Neural cell (in vitro differentiated cells): ENCODE measurements around the gene ST6GALNAC3. TPM values are rescaled to one million over a fixed set of nuclear protein-coding genes. Genes with fewer than 3 reads are reported as not detected.

Experiments
- H2AFZ ChIP-seq: fragments of 200-600, 300-800 bp; sonication (generic), shearing (Covaris generic); 2 replicates; pipeline ENCODE4 v1.6.0; 2014; ENCODE audit warnings: low read depth, mild to moderate bottlenecking, antibody characterized with exemption, low read length, moderate library complexity
- H3F3A ChIP-seq: fragments of 200-600 bp; shearing (Covaris generic); 2 replicates; pipeline ENCODE4 v1.6.1; 2016; ENCODE audit warnings: mild to moderate bottlenecking, moderate library complexity, mixed read lengths, antibody characterized with exemption, low read length; ENCODE audit not compliant: insufficient read depth, poor library complexity, severe bottlenecking
- H3K27ac ChIP-seq: fragments of 200-600, 300-800 bp; sonication (generic), shearing (Covaris generic); 2 replicates; pipeline ENCODE4 v1.5.1; 2014; ENCODE audit warnings: mild to moderate bottlenecking, low read length, moderate library complexity
- H3K27me3 ChIP-seq: fragments of 300-800, 200-600 bp; sonication (generic), shearing (Covaris generic); 2 replicates; pipeline ENCODE4 v1.6.0; 2014; ENCODE audit warnings: mild to moderate bottlenecking, low read depth, low read length, moderate library complexity; ENCODE audit not compliant: insufficient read depth
- H3K36me3 ChIP-seq: fragments of 300-800, 200-600 bp; sonication (generic), shearing (Covaris generic); 2 replicates; pipeline ENCODE4 v1.5.1; 2014; ENCODE audit warnings: mild to moderate bottlenecking, antibody characterized with exemption, low read length, moderate library complexity; ENCODE audit not compliant: insufficient read depth
- H3K4me2 ChIP-seq: fragments of 300-800, 200-600 bp; sonication (generic), shearing (Covaris generic); 2 replicates; pipeline ENCODE4 v1.6.0; 2014; ENCODE audit warnings: mild to moderate bottlenecking, low read length
- H3K4me3 ChIP-seq: fragments of 300-800, 200-600 bp; sonication (generic), shearing (Covaris generic); 2 replicates; pipeline ENCODE4 v1.5.1; 2014; ENCODE audit warnings: mild to moderate bottlenecking, low read length, moderate library complexity
- H3K79me2 ChIP-seq: fragments of 200-600 bp; shearing (Covaris generic); replicated peaks from 2 replicates; pipeline ENCODE4 v1.6.0; 2014; ENCODE audit warnings: mild to moderate bottlenecking, low read length, moderate library complexity; ENCODE audit not compliant: insufficient read depth
- H3K9ac ChIP-seq: fragments of 300-800, 200-600 bp; sonication (generic), shearing (Covaris generic); 2 replicates; pipeline ENCODE4 v1.6.1; 2016; ENCODE audit warnings: mild to moderate bottlenecking, low read length, mixed read lengths
- H3K9me2 ChIP-seq: fragments of 200-600 bp; shearing (Covaris generic); 2 replicates; pipeline ENCODE4 v1.6.1; 2016; ENCODE audit warnings: mild to moderate bottlenecking, low read length, mixed read lengths; ENCODE audit not compliant: insufficient read depth
- H3K9me3 ChIP-seq: fragments of 200-600, 300-800 bp; sonication (generic), shearing (Covaris generic); 2 replicates; pipeline ENCODE4 v1.6.1; 2016; ENCODE audit warnings: mild to moderate bottlenecking, mixed run types, low read length, moderate library complexity, mixed read lengths
- H4K20me1 ChIP-seq: fragments of 200-600 bp; shearing (Covaris generic); 2 replicates; pipeline ENCODE4 v1.6.1; 2016; ENCODE audit warnings: mild to moderate bottlenecking, mixed run types; ENCODE audit not compliant: insufficient read depth
- CTCF ChIP-seq: fragments of 450-650 bp; IDR thresholded peaks from 2 replicates; pipeline ENCODE4 v1.5.1; 2014; ENCODE audit warnings: antibody characterized with exemption, mild to moderate bottlenecking, moderate library complexity; ENCODE audit not compliant: poor library complexity, severe bottlenecking
- EP300 ChIP-seq: fragments of 450-650 bp; conservative IDR thresholded peaks from 2 replicates; pipeline ENCODE4 v1.6.1; 2014; ENCODE audit warnings: antibody characterized with exemption, mild to moderate bottlenecking, moderate library complexity; ENCODE audit not compliant: poor library complexity, severe bottlenecking
- EZH2 ChIP-seq: fragments of 200-600, 300-800 bp; shearing (Covaris generic), sonication (generic); IDR thresholded peaks from 2 replicates; pipeline ENCODE4 v1.6.1; 2014; ENCODE audit warnings: antibody characterized with exemption, low read length, borderline replicate concordance, mild to moderate bottlenecking; ENCODE audit not compliant: insufficient read depth, poor library complexity, severe bottlenecking
- MXI1 ChIP-seq: fragments of 450-650 bp; conservative IDR thresholded peaks from 2 replicates; pipeline ENCODE4 v1.6.1; 2014; ENCODE audit warnings: antibody characterized with exemption, mild to moderate bottlenecking; ENCODE audit not compliant: poor library complexity, severe bottlenecking
- POLR2AphosphoS5 ChIP-seq: IDR thresholded peaks from 2 replicates; pipeline ENCODE4 v1.6.1; 2012
- RAD21 ChIP-seq: fragments of 450-650 bp; conservative IDR thresholded peaks from 2 replicates; pipeline ENCODE4 v1.6.1; 2014; ENCODE audit warnings: antibody characterized with exemption, mild to moderate bottlenecking, moderate library complexity
- SMC3 ChIP-seq: fragments of 450-650 bp; conservative IDR thresholded peaks from 2 replicates; pipeline ENCODE4 v1.6.1; 2014; ENCODE audit warnings: antibody characterized with exemption, mild to moderate bottlenecking, moderate library complexity; ENCODE audit not compliant: poor library complexity
- TAF1 ChIP-seq: IDR thresholded peaks from 2 replicates; pipeline ENCODE4 v1.6.1; 2012; ENCODE audit warnings: low read depth
- polyA plus RNA-seq: library from polyadenylated mRNA; depleted of rRNA; stranded (reverse); fragments of >200 nt; gene quantifications from 2 replicates; pipeline ENCODE4 v1.2.3, GENCODE V29; 2014
- TF ChIP-seq, protein P1 (sequence below): IDR thresholded peaks from 2 replicates; pipeline ENCODE4 v1.6.1; 2012; ENCODE audit warnings: borderline replicate concordance

ST6GALNAC3 gene
- polyA plus RNA-seq, 1 donor from 2014 or later: 3.6 TPM

DNA sequence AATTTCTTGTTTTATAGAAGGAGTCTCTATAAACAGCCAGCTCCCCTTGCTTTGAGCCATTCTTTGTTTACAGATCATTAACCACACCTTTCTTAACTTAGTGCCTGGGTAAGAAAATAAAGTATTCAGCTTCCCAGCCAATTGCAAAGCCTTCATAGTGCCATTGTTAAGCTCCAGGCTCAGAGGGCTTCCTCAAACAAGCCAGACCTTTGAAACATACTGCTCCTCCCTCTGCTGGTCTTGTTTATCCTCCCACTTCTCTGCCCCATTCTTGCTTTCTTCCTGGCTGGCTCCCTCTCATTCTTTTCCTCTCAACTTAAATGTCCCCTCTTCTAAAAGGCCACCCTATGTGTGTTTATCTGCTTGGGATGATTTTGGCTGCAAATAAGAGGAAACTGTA is 473.4 kb downstream of the ST6GALNAC3 start:
- Histone ChIP-seq H3K9ac (no peak overlapping the region), H3K4me3 (no peak overlapping the region), H3K36me3 (no peaks in the 10 kb centered on the region), H2AFZ (no peak overlapping the region), H3K27me3 (no peaks in the 10 kb centered on the region), H3K79me2 (no peaks in the 10 kb centered on the region), H3K4me2 (no peak overlapping the region), H3K9me3 (no peaks in the 10 kb centered on the region), H3K9me2 (no peaks in the 10 kb centered on the region), H3K27ac (no peak overlapping the region), H4K20me1 (no peaks in the 10 kb centered on the region), H3F3A (no peaks in the 10 kb centered on the region)
- no peak for TF ChIP-seq CTCF
- TF ChIP-seq POLR2AphosphoS5: no peak
- TF ChIP-seq, protein P1, sequence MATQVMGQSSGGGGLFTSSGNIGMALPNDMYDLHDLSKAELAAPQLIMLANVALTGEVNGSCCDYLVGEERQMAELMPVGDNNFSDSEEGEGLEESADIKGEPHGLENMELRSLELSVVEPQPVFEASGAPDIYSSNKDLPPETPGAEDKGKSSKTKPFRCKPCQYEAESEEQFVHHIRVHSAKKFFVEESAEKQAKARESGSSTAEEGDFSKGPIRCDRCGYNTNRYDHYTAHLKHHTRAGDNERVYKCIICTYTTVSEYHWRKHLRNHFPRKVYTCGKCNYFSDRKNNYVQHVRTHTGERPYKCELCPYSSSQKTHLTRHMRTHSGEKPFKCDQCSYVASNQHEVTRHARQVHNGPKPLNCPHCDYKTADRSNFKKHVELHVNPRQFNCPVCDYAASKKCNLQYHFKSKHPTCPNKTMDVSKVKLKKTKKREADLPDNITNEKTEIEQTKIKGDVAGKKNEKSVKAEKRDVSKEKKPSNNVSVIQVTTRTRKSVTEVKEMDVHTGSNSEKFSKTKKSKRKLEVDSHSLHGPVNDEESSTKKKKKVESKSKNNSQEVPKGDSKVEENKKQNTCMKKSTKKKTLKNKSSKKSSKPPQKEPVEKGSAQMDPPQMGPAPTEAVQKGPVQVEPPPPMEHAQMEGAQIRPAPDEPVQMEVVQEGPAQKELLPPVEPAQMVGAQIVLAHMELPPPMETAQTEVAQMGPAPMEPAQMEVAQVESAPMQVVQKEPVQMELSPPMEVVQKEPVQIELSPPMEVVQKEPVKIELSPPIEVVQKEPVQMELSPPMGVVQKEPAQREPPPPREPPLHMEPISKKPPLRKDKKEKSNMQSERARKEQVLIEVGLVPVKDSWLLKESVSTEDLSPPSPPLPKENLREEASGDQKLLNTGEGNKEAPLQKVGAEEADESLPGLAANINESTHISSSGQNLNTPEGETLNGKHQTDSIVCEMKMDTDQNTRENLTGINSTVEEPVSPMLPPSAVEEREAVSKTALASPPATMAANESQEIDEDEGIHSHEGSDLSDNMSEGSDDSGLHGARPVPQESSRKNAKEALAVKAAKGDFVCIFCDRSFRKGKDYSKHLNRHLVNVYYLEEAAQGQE: no peak
- no peak for TF ChIP-seq MXI1
- no peak for TF ChIP-seq SMC3
- no peak for TF ChIP-seq EZH2
- no peak for TF ChIP-seq TAF1
- TF ChIP-seq EP300: no peak
- no peak for TF ChIP-seq RAD21

GRCh38 chr1:76548513-76549100 is 474.1 kb downstream of the ST6GALNAC3 start:
- H3K79me2 ChIP-seq: no peaks in the 10 kb centered on the region
- no peaks in the 10 kb centered on the region for H3K36me3 ChIP-seq
- H3K27ac ChIP-seq: no peak overlapping the region
- no peak overlapping the region for H3K4me3 ChIP-seq
- H4K20me1 ChIP-seq: no peaks in the 10 kb centered on the region
- no peak overlapping the region for H3K9ac ChIP-seq
- no peak overlapping the region for H3K4me2 ChIP-seq
- H2AFZ ChIP-seq: no peak overlapping the region
- TF ChIP-seq CTCF (no peak), TAF1 (no peak)
- H3K27me3 ChIP-seq: no peaks in the 10 kb centered on the region
- no peaks in the 10 kb centered on the region for H3K9me2 ChIP-seq
- H3F3A ChIP-seq: no peaks in the 10 kb centered on the region
- H3K9me3 ChIP-seq: no peaks in the 10 kb centered on the region
